Neural cell (in vitro differentiated cells): ENCODE data around the gene CLSTN2.

Source experiments
- CTCF ChIP-seq: fragments of 450-650 bp; IDR thresholded peaks from 2 replicates; pipeline ENCODE4 v1.5.1; 2014; ENCODE audit warnings: antibody characterized with exemption, mild to moderate bottlenecking, moderate library complexity; ENCODE audit not compliant: poor library complexity, severe bottlenecking
- EP300 ChIP-seq: fragments of 450-650 bp; conservative IDR thresholded peaks from 2 replicates; pipeline ENCODE4 v1.6.1; 2014; ENCODE audit warnings: antibody characterized with exemption, mild to moderate bottlenecking, moderate library complexity; ENCODE audit not compliant: poor library complexity, severe bottlenecking
- EZH2 ChIP-seq: fragments of 200-600, 300-800 bp; shearing (Covaris generic), sonication (generic); IDR thresholded peaks from 2 replicates; pipeline ENCODE4 v1.6.1; 2014; ENCODE audit warnings: antibody characterized with exemption, low read length, borderline replicate concordance, mild to moderate bottlenecking; ENCODE audit not compliant: insufficient read depth, poor library complexity, severe bottlenecking
- MXI1 ChIP-seq: fragments of 450-650 bp; conservative IDR thresholded peaks from 2 replicates; pipeline ENCODE4 v1.6.1; 2014; ENCODE audit warnings: antibody characterized with exemption, mild to moderate bottlenecking; ENCODE audit not compliant: poor library complexity, severe bottlenecking
- POLR2AphosphoS5 ChIP-seq: IDR thresholded peaks from 2 replicates; pipeline ENCODE4 v1.6.1; 2012
- RAD21 ChIP-seq: fragments of 450-650 bp; conservative IDR thresholded peaks from 2 replicates; pipeline ENCODE4 v1.6.1; 2014; ENCODE audit warnings: antibody characterized with exemption, mild to moderate bottlenecking, moderate library complexity
- REST ChIP-seq: IDR thresholded peaks from 2 replicates; pipeline ENCODE4 v1.6.1; 2012; ENCODE audit warnings: borderline replicate concordance
- TAF1 ChIP-seq: IDR thresholded peaks from 2 replicates; pipeline ENCODE4 v1.6.1; 2012; ENCODE audit warnings: low read depth

- no peak for TF ChIP-seq EP300
- TF ChIP-seq EZH2, result no peak
- TF ChIP-seq CTCF, result no peak
- no peak for TF ChIP-seq REST
- no peak for TF ChIP-seq POLR2AphosphoS5
- no peak for TF ChIP-seq TAF1
- no peak for TF ChIP-seq RAD21
- no peak for TF ChIP-seq MXI1
Measured at GRCh38 chr3:140103166-140103565, 168.2 kb downstream of the CLSTN2 start.
